Choroid plexus epithelial cell (primary cell): ENCODE data around the gene ALPK1.
A peak's percentile ranks its signal among the peaks of the same experiment; 100 is the strongest.

Experiments used
- DNase-seq: peaks from one replicate; pipeline ENCODE4 v3.0.0-alpha.2; 2010; ENCODE audit warnings: low read depth
- H3K4me3 ChIP-seq: 2 replicates; pipeline ENCODE4 v1.5.1; 2011; ENCODE audit warnings: low read depth, mild to moderate bottlenecking, control low read depth, low read length, moderate library complexity
- TF ChIP-seq, protein P1 (sequence below): conservative IDR thresholded peaks from 2 replicates; pipeline ENCODE4 v1.5.1; 2011; ENCODE audit warnings: low read depth, mild to moderate bottlenecking, control low read depth, inconsistent platforms, low read length, moderate library complexity

Gene ALPK1

DNA sequence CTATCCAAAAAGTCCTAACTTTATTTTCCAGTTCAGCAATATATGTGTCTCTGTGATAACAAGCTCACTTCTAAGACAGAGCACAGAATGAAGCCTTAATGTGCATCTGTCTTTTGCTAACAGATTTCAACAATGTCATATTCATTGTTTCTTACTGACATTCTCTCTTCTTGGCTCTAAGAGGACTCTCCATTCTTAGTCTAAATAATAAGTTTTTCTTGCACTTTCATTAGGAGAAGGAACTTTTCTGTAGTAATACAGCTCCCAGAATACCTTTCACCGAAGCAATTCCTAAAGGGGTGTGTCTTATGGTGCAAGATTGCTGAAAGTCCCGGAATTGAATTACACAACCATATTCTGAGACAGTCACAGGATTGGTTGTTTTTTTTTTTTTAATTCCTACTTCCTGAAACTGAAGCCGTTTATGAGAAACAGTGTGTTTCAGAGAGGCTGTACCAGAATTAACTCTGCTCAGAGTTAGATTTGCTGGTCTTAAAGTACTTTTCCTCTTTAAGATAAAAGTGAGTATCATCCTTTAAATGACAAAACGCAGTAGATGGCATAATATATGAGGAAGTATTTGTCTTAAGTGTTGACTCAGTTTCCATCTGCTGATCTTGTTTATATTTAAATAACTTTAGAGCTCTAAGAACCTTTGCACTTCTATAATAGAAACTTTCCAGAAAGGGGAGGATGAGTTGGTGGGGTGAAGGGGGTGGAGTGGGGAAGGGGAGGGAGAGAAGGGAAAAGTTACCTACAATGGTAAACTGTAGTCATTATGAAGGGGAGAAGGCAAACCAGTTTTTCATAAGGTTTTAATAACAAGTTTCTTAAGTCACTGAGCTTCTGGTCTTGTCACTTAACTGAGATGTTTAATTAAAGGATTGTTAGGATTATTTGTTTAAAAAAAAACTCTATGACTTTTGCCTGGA lies at the start of gene ALPK1:
Gene ALPK1, plus strand, starts transcription at position 421 of the 932 bp plus-strand sequence.
- peak; percentile 97 for DNase-seq
- H3K4me3 ChIP-seq, result peak within 1 kb of the TSS; percentile 47
- TF ChIP-seq, protein P1, sequence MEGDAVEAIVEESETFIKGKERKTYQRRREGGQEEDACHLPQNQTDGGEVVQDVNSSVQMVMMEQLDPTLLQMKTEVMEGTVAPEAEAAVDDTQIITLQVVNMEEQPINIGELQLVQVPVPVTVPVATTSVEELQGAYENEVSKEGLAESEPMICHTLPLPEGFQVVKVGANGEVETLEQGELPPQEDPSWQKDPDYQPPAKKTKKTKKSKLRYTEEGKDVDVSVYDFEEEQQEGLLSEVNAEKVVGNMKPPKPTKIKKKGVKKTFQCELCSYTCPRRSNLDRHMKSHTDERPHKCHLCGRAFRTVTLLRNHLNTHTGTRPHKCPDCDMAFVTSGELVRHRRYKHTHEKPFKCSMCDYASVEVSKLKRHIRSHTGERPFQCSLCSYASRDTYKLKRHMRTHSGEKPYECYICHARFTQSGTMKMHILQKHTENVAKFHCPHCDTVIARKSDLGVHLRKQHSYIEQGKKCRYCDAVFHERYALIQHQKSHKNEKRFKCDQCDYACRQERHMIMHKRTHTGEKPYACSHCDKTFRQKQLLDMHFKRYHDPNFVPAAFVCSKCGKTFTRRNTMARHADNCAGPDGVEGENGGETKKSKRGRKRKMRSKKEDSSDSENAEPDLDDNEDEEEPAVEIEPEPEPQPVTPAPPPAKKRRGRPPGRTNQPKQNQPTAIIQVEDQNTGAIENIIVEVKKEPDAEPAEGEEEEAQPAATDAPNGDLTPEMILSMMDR, result no peak

DNA sequence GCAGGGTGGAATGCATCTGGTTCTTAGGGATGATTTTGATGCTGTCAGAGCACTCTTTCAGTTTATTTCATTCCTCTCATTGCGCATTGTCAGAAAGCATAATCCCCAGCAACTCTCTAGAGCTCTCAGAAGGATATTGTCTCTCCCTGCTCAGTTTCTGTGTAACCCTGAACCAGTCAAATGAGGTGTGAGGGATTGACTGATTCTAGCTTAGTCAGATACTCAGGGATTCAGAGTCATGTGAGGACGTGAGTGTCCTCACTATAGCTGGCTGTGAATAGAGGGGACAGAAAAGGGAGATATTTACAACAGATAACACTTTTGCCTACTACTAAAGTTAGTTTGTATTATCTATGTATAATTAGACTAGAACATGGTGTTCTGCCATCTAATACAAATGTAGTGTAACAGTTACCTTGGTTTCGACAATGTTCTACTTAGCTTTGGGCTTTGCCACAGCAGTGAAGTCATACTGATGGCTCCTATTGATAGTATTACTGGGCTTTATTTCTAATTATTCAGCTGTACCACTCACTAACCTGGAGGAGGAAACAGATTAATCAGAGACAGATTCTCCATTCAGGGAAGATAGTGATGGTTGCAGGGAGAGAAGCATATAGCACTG lies 46.0 kb upstream of the ALPK1 start:
- no peak for DNase-seq
- no peak overlapping the region for H3K4me3 ChIP-seq
- TF ChIP-seq, protein P1, result no peak

DNA sequence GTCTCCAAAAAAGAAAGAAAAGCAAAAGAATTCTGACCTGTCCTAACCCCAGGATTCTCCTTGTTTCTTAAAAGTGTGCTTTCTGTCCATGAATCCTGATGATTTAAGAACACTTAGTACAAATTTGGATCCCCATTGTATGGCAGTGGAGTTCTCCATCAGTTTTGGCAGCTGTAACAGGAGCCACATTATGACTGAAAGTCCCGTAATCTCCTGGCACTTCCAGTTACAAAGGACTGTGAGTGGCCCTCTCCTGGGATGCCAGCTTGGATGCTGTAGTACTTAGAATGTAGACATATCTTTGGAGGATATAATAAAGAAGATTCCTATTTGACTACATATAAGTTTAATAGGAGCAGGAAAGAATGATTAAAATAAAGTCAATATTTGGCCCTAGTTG lies 44.9 kb upstream of the ALPK1 start:
- TF ChIP-seq, protein P1, result no peak
- H3K4me3 ChIP-seq, result no peak overlapping the region
- no peak for DNase-seq

DNA sequence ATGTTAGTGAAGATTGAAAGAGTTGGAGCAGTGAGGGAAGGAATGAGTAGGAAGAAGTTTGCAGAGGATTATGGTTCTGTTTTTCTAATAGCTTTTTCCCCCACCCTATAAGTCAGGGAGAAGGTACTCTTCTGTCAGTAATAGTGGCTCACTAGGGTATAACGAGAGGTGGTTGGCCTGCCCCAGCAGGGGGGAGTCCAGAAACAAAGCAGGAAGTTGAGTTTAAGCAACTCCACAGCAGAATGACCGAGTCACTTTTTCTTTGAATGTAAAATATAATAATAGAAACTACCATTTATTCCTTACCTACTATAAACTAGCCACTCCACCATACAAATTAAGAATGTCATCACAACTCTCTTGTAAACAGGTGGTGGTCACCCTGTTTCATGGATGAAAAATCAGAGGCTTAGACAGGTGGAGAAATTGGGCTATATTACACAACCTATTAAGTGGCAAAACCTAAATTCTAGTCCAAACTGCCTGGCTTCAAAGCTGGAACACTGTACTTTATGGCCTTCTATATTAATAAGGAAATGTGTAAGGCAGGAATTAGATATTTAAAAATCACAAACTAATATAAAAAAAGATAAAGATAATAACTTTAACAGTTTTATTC lies 43.7 kb upstream of the ALPK1 start:
- DNase-seq, result peak; percentile 66
- TF ChIP-seq, protein P1, result no peak
- no peak overlapping the region for H3K4me3 ChIP-seq

DNA sequence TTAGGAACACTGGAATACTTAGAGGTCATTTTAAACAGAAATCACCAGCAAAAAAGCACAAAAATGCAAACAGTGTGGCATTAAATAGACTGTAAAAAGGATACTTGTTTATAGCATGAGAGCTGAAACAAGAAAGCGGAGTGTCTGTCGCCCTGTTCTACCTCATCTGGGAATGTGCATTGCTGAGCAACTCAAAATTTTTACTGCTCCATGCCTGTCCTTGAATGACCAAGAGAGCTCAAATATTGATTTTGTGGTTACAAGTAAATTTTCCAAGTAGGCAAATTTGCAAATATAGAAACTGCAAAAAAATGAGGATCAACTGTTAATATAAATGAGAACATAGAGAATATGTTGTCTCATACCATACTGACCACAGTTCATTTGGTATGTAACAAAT lies 40.1 kb upstream of the ALPK1 start:
- no peak for DNase-seq
- no peak overlapping the region for H3K4me3 ChIP-seq
- TF ChIP-seq, protein P1, result no peak

DNA sequence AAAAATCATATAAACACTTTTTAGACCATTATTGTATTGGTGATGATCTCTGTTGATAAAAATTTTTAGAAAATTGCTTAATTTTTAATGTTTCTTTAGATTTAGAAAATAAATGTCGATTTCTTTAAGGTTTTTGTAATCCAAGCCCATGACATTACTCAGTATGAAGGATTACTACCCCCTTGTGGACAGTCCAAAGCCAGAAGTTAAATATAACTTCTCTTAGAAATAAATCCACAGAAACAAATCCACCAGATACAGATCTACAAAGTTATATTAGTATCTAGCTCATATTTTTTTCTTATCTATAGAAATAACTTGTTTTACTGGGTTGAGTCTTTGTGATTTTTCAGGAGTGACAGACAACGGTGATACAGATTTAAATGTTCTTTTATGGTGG lies 30.3 kb upstream of the ALPK1 start:
- DNase-seq, result peak; percentile 71
- H3K4me3 ChIP-seq, result no peak overlapping the region
- TF ChIP-seq, protein P1, result peak; percentile 64
